ENCODE measurements around the gene NUAK2.

DNA sequence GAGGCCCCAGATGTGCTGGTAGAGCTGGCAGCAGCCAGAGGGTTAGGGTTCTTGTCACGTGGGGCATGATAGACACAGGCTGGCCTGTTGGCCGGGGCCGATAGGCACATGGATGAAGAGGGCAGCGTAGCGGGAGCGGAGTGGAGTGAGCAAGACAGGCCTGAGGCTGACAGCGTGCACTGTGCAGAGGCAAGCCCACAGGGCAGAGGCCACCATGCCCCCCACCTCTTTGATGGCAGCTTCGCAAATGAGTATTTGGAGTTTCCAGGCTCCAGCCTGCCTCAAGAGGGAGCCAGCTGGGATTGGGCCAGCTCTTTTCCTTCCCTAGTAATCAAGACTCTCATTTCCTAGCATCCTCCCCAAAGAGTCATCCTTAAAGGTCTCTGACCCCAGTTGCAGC, 50.3 kb downstream of the NUAK2 start:
- TF ChIP-seq, protein P1, sequence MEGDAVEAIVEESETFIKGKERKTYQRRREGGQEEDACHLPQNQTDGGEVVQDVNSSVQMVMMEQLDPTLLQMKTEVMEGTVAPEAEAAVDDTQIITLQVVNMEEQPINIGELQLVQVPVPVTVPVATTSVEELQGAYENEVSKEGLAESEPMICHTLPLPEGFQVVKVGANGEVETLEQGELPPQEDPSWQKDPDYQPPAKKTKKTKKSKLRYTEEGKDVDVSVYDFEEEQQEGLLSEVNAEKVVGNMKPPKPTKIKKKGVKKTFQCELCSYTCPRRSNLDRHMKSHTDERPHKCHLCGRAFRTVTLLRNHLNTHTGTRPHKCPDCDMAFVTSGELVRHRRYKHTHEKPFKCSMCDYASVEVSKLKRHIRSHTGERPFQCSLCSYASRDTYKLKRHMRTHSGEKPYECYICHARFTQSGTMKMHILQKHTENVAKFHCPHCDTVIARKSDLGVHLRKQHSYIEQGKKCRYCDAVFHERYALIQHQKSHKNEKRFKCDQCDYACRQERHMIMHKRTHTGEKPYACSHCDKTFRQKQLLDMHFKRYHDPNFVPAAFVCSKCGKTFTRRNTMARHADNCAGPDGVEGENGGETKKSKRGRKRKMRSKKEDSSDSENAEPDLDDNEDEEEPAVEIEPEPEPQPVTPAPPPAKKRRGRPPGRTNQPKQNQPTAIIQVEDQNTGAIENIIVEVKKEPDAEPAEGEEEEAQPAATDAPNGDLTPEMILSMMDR (IDR thresholded peaks at IDR 0.05), result no peak
- no peak for TF ChIP-seq EP300 (IDR thresholded peaks at IDR 0.05)
- TF ChIP-seq POLR2A (IDR thresholded peaks at IDR 0.05), result no peak

Measured in upper lobe of left lung (tissue), 4 donors.